Smooth muscle cell (in vitro differentiated cells): Measurements from ENCODE around the gene ZFAND3. TPM values are rescaled to one million over a fixed set of nuclear protein-coding genes. Genes with fewer than 3 reads are reported as not detected.

ENCODE experiments used
- DNase-seq: peaks from one replicate; lab custom pipeline; 2025; ENCODE audit not compliant: unreplicated experiment; lab: John Stamatoyannopoulos, UW
- H2AFZ ChIP-seq: fragments of 200-600 bp; sonication (generic); 2 replicates; pipeline ENCODE4 v1.6.0; 2016; ENCODE audit warnings: antibody characterized with exemption, low read depth, mild to moderate bottlenecking
- H3F3A ChIP-seq: fragments of 200-600 bp; sonication (generic); 2 replicates; pipeline ENCODE4 v1.6.0; 2017; ENCODE audit warnings: antibody characterized with exemption, low read depth
- H3K27ac ChIP-seq: fragments of 200-600 bp; sonication (generic); 2 replicates; pipeline ENCODE4 v1.5.1; 2016; ENCODE audit warnings: low read depth, mild to moderate bottlenecking
- H3K27me3 ChIP-seq: fragments of 200-600 bp; sonication (generic); 2 replicates; pipeline ENCODE4 v1.6.1; 2016; ENCODE audit warnings: low read depth, mild to moderate bottlenecking
- H3K36me3 ChIP-seq: fragments of 200-600 bp; sonication (generic); 2 replicates; pipeline ENCODE4 v1.5.1; 2016; ENCODE audit warnings: low read depth
- H3K4me1 ChIP-seq: fragments of 200-600 bp; sonication (generic); 2 replicates; pipeline ENCODE4 v1.5.1; 2016; ENCODE audit warnings: low read depth
- H3K4me2 ChIP-seq: fragments of 200-600 bp; sonication (generic); 2 replicates; pipeline ENCODE4 v1.6.0; 2016; ENCODE audit warnings: mild to moderate bottlenecking
- H3K4me3 ChIP-seq: fragments of 200-600 bp; sonication (generic); 2 replicates; pipeline ENCODE4 v1.5.1; 2016; ENCODE audit warnings: mild to moderate bottlenecking
- H3K79me2 ChIP-seq: fragments of 200-600 bp; sonication (generic); 2 replicates; pipeline ENCODE4 v1.6.0; 2016; ENCODE audit warnings: low read depth, mild to moderate bottlenecking
- H3K9ac ChIP-seq: fragments of 200-600 bp; sonication (generic); 2 replicates; pipeline ENCODE4 v1.6.0; 2016; ENCODE audit warnings: low read depth
- H3K9me3 ChIP-seq: fragments of 200-600 bp; sonication (generic); replicated peaks from 2 replicates; pipeline ENCODE4 v1.5.1; 2016; ENCODE audit warnings: low read depth
- H4K20me1 ChIP-seq: fragments of 200-600 bp; sonication (generic); 2 replicates; pipeline ENCODE4 v1.6.0; 2016; ENCODE audit warnings: low read depth
- WGBS: methylation state at CpG from one replicate; pipeline ENCODE4 v1.1.7; 2016; ENCODE audit warnings: low lambda C conversion rate; 5-methylcytosine and 5-hydroxymethylcytosine counted together
- polyA plus RNA-seq: library from polyadenylated mRNA; unstranded; fragments of >200 nt; fragmentation: Nextera tagmentation; extraction: Ambion mirVana; gene quantifications from 2 replicates; pipeline ENCODE4 v1.2.1, GENCODE V29; 2016
- total RNA-seq: library from RNA; depleted of rRNA; stranded (reverse); fragments of >200 nt; gene quantifications from 2 replicates; pipeline ENCODE4 v1.2.3, GENCODE V29; 2014
- TF ChIP-seq, protein P1 (sequence below): fragments of 200-600 bp; sonication (generic); IDR thresholded peaks from 2 replicates; pipeline ENCODE4 v1.5.1; 2017; ENCODE audit warnings: borderline replicate concordance, mild to moderate bottlenecking, antibody characterized with exemption; ENCODE audit not compliant: insufficient read depth, poor library complexity, severe bottlenecking

Gene ZFAND3
- total and polyA plus RNA-seq, 2 experiments from 2014 or later = 27.6 to 40.5 TPM

DNA sequence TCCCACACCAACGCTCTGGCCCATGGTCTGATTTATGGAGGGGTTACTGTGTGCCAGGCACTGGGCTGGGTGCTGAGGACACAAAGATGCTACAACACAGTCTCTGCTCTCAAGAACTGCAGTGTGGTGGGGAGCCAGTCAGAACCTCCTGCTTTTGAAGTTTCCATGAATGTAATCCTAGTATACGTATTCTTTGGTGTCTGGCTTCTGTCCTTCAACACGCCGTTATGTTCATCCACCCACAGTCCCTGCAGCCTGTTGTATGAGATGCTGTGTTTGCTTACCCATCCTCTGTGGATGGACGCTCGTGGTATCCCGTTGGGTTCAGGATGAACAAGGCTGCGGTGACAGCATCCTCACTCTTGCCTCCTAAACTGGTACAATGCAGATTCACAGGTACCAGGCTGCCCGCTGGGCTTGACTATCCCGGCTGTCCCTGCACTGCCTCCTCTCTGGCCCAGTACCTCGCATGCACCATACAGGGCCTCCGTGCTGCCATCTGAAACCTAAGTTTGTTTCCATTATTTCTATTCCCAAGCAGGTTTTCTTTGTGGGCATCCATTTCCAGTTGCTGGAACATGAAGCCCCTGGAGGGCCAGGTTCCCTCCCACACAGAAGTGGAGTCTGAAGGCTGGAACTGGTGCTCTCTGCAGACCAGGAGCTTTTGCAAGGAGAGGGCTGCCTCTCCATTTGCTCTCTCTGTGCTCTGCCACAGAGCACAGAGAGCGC is 364.5 kb downstream of the ZFAND3 start:
- no peak overlapping the region for H3K27ac ChIP-seq
- no peaks in the 10 kb centered on the region for H3K4me1 ChIP-seq
- 56% methylated on average over 13 of the region's 13 CpGs for WGBS
- no peak overlapping the region for H3K4me2 ChIP-seq
- TF ChIP-seq, protein P1, sequence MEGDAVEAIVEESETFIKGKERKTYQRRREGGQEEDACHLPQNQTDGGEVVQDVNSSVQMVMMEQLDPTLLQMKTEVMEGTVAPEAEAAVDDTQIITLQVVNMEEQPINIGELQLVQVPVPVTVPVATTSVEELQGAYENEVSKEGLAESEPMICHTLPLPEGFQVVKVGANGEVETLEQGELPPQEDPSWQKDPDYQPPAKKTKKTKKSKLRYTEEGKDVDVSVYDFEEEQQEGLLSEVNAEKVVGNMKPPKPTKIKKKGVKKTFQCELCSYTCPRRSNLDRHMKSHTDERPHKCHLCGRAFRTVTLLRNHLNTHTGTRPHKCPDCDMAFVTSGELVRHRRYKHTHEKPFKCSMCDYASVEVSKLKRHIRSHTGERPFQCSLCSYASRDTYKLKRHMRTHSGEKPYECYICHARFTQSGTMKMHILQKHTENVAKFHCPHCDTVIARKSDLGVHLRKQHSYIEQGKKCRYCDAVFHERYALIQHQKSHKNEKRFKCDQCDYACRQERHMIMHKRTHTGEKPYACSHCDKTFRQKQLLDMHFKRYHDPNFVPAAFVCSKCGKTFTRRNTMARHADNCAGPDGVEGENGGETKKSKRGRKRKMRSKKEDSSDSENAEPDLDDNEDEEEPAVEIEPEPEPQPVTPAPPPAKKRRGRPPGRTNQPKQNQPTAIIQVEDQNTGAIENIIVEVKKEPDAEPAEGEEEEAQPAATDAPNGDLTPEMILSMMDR = no peak
- H3F3A ChIP-seq = no peaks in the 10 kb centered on the region
- H3K27me3 ChIP-seq = no peaks in the 10 kb centered on the region
- no peak overlapping the region for H3K4me3 ChIP-seq
- H3K79me2 ChIP-seq = no peaks in the 10 kb centered on the region
- DNase-seq = no peak
- H3K9me3 ChIP-seq = no peaks in the 10 kb centered on the region
- H3K9ac ChIP-seq = no peak overlapping the region
- no peaks in the 10 kb centered on the region for H4K20me1 ChIP-seq
- H3K36me3 ChIP-seq = no peaks in the 10 kb centered on the region
- H2AFZ ChIP-seq = no peak overlapping the region

DNA sequence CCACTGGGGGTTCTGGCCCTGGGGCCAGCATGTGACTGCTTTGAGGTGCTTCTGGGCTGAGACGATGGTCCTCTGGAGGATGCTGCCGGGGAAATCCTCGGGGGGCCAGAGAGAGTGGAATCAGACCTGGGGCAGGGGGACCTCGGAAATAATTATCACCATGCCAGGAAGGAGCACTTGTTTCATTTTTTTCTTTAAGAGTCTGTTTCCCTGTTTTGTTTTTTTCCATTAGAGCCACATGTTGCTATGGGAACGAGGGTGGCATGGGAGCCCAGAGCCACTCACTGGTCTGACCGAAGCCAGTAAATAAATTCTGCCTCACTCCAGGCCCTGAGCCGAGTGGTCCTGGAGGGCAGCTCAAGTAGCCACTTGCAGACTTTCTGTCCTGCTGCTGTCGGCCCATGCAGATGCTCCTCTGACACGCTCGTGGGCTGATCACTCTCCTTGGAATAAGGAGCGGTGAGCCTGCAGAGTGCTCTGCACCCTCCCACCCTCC is 365.1 kb downstream of the ZFAND3 start:
- H3K36me3 ChIP-seq = no peaks in the 10 kb centered on the region
- 86% methylated on average over 10 of the region's 11 CpGs for WGBS
- H4K20me1 ChIP-seq = no peaks in the 10 kb centered on the region
- TF ChIP-seq, protein P1 = no peak
- no peak overlapping the region for H3K9ac ChIP-seq
- DNase-seq = no peak
- no peaks in the 10 kb centered on the region for H3K79me2 ChIP-seq
- H3F3A ChIP-seq = no peaks in the 10 kb centered on the region
- no peaks in the 10 kb centered on the region for H3K9me3 ChIP-seq
- H3K27ac ChIP-seq = no peak overlapping the region
- no peak overlapping the region for H2AFZ ChIP-seq
- H3K4me2 ChIP-seq = no peak overlapping the region
- H3K27me3 ChIP-seq = no peaks in the 10 kb centered on the region
- no peaks in the 10 kb centered on the region for H3K4me1 ChIP-seq
- H3K4me3 ChIP-seq = no peak overlapping the region

GRCh38 chr6:38185244-38185643 is 365.7 kb downstream of the ZFAND3 start:
- no peak overlapping the region for H3K4me3 ChIP-seq
- no peaks in the 10 kb centered on the region for H3F3A ChIP-seq
- H4K20me1 ChIP-seq = no peaks in the 10 kb centered on the region
- DNase-seq = no peak
- 90% methylated on average over 6 of the region's 6 CpGs for WGBS
- no peaks in the 10 kb centered on the region for H3K4me1 ChIP-seq
- no peak overlapping the region for H3K4me2 ChIP-seq
- H3K9ac ChIP-seq = no peak overlapping the region
- no peak overlapping the region for H3K27ac ChIP-seq
- TF ChIP-seq, protein P1 = no peak
- no peaks in the 10 kb centered on the region for H3K36me3 ChIP-seq
- no peaks in the 10 kb centered on the region for H3K27me3 ChIP-seq
- H3K9me3 ChIP-seq = no peaks in the 10 kb centered on the region
- no peaks in the 10 kb centered on the region for H3K79me2 ChIP-seq
- H2AFZ ChIP-seq = no peak overlapping the region

DNA sequence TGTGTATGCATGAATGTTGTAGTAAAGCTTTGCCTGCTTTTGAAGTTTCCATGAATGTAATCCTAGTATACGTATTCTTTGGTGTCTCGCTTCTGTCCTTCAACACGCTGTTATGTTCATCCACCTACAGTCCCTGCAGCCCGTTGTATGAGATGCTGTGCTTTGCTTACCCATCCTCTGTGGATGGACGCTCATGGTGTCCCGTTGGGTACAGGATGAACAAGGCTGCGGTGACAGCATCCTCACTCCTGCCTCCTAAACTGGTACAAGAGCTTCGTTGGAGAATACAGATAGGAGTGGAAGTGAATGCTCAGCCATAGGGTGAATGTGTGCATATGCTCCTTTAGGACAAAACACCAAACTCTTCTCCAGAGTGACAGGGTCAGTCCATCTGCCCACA is 366.2 kb downstream of the ZFAND3 start:
- Histone ChIP-seq H3K79me2 (no peaks in the 10 kb centered on the region), H3K4me1 (no peaks in the 10 kb centered on the region), H3K4me3 (no peak overlapping the region), H3K27ac (no peak overlapping the region), H3K4me2 (no peak overlapping the region), H3K27me3 (no peaks in the 10 kb centered on the region), H3K9ac (no peak overlapping the region), H3K9me3 (no peaks in the 10 kb centered on the region), H4K20me1 (no peaks in the 10 kb centered on the region), H2AFZ (no peak overlapping the region), H3F3A (no peaks in the 10 kb centered on the region), H3K36me3 (no peaks in the 10 kb centered on the region)
- no peak for DNase-seq
- TF ChIP-seq, protein P1 = no peak
- 93% methylated on average over 8 of the region's 8 CpGs for WGBS
